Left hindlimb (tissue), 1 donor: ENCODE results near the gene MARS1.
A peak's percentile ranks its signal among the peaks of the same experiment; 100 is the strongest.

Experiments used
- DNase-seq: peaks from one replicate; pipeline ENCODE4 v3.0.0-alpha.2; 2018

The MARS1 gene

DNA sequence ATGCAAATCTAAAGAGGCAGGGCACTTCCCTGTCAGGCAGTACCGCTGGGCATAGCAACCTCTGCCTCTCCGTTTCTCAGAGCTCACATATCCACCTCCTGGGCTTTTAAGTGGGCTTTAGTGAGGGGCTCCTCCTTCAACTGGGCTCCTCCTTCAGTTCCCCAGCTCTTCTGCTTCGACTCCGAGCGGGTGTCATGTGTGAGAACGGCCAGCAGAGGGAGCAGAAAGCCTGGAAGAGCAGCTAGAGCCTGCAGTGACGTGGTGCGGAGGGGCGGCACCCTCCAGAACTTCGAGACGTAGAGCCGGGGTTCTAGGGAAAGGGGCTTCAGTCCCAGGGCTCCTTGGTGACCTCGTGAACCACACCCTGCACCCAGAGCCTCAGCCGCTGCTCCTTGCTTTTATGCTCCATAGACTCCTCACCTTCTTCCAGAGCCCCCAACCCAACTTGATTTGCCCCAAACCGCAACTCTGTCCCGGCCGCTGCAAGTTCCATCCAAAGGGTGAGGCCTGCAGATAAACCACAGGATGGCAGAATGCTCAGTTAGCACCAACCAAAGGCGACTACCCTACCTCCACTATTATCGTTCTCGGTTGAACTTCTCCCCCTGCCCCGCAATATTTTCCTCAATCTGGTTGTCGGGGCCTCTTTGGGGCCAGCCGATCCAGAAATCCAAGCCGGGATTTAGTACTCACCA, 28.7 kb upstream of the MARS1 start:
- peak; percentile 96 for DNase-seq

DNA sequence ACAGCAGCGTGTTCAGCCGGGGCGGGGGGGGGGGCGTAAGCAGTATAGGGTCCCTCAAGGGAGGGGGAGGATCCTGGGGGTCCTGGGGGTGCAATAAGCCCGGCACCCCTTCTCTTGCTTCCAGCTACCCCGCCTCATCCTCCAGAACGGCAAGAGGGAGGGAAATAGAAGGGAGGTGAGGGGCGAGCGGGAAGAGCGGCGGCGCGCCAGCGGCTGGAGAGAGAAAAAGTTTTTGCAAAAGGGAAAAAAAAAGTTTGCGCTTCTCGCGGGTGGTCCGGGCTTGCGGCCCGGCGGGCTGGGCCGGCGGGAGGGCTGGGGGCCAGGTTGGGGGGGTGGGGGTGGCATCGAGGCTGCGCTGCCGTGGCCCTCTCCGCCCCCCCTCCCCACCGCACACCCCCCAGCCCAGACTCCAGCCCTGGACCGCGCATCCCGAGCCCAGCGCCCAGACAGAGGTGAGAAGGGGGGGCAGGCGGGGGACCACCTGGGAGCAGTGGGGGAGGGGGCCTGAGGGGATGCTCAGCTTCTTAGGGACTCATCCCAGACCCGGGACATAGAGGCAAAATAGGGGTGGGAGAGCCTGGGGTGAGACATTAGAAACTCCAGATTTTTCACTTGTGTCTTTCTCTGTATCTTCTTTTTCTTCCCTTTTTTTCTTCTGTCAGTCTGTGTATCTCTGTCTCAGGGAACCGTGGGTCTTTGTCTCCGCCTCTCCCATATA, 28.0 kb upstream of the MARS1 start, which contains the start of gene GLI1:
Gene GLI1 (plus strand): TSS at position 36 of the 718 bp plus-strand sequence. CDS start 3,907 bp downstream, outside the sequence.
- peak; percentile 87 for DNase-seq

DNA sequence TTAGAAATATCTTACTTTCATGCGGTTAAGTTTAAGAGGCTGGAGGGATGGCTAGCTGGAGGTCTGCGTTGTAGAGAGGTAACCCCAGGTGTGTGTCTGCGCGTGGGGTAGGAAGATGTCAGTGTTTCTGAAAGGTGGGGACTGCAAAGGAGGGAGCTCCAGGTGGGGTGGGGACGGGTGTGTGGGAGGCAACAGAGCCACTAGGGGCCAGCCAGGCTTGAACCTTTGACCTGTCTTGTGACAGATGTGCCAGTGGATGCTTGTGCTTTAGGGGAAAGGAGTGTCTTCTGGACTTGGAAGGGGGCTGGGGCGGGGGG, 27.4 kb upstream of the MARS1 start:
- no peak for DNase-seq

DNA sequence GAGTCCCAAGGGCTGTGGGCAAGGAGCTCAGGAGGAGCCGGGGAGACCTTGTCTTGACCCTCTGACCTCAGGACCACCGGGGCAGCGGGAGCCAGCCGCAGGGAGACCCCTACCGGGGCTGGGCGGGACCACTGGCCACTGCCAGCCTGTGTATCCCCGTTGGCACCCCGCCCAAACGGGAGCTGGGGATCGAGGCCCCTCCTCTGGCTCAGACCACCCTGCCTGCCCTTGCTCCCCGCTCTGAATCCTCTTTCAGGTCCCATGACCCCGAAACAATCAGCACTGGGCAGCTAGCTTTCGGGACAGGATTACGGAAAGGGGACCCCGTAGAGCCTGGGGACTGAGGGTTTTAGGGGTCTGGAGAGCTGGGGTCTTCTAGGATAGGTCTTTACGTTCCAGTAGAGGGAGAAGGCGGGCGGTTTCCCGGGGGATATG, 27.0 kb upstream of the MARS1 start:
- DNase-seq = no peak

DNA sequence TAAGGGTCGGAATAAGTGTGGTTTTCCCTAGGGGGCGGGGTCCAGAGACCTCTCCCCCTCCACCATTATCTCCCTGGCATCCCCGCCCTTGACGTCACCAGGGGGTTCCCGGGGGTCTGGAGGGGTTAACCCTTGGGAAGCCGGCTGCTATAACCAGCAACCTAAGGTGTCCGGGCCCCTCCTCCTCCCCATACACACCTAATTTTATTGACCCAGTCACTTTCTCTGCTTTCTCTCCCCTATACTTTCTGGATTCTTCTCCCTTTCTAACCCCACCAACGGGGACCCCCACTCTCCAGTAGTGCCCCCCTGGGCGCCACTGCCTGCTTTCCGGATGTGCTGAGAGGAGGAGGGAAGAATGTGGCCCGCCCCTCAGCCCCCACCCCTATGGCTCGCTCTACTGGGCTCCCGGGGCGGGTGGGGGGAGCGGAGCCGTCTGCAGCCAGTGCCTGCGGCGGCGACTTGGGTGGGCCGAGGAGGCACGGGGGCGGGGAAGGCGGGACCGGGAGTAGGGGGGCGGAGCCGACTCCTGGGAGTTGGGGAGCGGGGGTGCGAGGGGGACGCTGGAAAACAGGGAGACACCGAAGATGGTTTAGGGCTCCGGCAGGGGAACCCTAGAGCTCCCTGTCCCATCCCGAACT, 26.5 kb upstream of the MARS1 start:
- peak; percentile 90 for DNase-seq

DNA sequence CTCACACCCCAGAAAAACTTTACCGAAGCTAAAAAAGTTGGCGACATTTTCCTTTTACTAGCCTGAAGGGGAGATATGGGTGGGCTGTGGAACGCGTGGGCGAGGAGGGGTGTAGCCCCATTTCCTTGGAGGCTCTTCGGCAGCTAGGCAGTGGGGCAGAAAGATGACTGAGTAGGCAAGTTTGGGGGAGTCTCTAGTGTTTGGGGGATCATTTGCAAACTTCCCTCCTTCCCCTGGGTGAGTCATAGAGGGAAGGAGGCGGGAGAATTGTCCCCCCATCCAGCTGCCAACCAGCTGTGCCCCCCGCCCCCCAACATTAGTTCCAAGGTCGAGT, 26.0 kb upstream of the MARS1 start:
- DNase-seq = peak; percentile 69

DNA sequence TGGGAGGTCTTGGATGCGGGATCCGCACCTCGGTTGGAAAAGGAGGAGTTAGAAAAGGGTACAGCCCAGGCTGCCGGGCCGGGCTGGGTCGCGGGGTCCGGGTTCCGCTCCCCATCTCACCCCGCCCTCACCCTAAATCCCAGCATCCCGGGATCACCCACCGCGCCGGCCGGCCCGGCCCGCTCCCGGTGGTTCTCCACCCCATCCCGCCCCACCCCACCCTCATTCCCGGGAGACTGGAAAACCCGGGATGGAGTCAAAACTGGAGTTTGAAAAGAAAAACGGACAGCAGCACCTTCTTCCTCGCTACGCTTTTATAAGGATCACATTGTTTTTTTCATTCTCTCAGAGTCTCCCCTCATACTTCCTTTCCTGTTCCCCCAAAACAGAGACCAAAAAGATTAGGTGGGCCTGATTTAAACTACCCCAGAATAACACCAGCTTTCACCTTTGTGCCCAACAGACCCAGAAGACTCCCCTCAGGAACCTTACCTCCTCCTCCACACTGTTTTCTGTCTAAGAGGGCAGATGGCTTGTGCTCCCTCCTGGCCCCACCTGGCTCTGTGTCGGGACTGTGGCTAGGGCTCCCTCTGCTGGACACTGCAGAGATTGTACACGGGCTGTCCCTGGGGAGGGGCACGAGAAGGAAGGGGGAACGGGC, 25.5 kb upstream of the MARS1 start:
- DNase-seq = peak; percentile 89

DNA sequence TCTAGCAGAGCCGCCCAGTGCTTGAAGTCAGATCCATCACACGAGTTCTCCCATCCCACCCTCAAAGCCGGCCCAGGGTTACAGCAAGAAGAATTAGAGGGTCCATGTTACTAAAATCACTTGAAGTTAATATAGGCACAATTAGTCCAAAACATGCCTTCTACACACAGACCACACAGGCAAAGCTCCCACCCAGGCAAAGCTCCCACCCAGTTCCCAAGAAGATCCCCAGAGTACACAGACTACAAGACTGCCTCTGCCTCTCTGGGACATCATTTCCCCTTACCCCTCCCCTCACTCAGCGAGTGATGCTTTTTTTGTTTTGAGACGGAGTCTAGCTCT, 25.0 kb upstream of the MARS1 start:
- no peak for DNase-seq

DNA sequence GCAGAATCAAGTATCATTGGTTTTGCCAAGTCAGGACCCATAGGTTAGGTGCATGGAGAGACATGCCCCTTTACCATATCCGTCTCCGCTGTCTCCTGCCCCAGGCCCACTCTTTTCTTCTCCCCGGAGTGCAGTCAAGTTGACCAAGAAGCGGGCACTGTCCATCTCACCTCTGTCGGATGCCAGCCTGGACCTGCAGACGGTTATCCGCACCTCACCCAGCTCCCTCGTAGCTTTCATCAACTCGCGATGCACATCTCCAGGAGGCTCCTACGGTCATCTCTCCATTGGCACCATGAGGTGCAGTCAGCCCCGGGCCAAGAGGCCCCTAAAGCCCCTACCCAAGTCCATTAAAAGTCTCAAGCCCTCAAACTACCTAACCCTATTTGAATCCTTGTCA, 23.3 kb upstream of the MARS1 start:
- no peak for DNase-seq

DNA sequence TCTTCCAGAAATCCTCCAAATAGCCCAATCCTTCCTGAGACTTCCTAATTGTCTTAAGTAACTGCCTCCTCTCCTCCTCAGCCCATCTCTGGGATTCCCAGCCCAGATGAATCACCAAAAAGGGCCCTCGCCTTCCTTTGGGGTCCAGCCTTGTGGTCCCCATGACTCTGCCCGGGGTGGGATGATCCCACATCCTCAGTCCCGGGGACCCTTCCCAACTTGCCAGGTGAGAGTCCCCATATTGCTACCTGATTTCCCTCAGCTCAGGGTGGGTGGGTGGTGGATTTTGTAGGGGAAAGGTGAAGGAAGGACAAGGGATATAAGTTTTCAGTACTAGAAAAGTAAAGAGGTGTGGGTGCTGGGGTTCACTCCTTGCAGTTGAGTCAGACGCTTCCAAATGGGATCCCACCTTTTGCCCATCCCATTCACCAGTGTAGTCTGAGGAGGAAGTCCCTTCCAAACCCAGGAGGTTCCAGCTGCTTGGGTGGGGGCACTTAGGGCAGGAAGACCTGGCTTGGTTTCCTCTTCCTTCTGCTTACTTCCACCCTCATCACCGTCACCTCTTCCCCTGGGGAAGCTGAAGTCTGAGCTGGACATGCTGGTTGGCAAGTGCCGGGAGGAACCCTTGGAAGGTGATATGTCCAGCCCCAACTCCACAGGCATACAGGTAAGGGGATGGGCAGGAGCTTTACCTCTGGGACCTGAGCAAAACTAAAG, 22.7 kb upstream of the MARS1 start:
- peak; percentile 12 for DNase-seq

DNA sequence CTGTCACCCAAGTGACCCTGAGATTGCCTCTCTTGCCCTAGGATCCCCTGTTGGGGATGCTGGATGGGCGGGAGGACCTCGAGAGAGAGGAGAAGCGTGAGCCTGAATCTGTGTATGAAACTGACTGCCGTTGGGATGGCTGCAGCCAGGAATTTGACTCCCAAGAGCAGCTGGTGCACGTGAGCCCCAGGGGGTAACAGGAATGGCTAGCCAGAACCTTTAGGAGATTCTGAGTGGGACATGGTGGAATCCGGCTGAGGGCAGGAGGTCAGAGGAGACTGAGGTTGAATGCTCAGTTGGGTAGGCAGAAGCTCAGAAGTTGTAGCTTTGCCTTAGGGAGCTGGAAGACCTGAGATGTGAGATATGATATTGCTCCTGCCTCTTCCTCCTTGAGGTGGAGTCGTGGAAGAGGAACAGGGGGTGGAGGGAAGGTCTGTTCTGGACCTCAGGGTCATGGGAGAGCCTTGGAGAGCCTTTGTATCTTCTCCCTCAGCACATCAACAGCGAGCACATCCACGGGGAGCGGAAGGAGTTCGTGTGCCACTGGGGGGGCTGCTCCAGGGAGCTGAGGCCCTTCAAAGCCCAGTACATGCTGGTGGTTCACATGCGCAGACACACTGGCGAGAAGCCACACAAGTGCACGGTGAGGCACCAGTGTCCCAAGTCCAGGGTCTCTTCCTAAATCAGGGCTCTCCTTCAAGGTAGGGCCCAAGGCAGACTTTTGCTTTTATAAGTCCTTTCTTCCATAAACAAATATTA, 21.9 kb upstream of the MARS1 start:
- peak; percentile 17 for DNase-seq

DNA sequence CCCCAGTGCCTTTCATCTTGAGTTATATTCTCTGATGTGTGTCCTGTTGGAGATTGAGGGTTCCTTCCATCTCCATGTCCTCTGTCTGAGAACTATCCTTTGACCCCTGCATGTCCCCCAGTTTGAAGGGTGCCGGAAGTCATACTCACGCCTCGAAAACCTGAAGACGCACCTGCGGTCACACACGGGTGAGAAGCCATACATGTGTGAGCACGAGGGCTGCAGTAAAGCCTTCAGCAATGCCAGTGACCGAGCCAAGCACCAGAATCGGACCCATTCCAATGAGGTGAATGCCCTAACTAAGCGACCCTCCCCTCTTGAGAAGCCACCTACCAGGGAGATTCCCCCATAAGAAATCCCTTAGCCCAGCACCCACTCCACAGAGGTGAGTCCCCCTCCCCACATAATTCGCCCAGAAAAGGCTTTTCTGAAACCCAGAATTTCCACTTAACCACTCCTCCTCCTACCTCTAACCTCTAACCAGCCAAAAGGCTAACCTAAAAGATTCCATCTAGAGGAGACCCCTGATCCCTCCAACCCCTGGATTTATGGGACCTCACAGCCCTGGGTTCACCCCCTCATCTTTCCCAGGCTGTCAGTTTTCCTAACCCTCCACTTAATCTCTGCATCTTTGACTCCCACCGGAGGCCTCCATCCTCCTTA, 20.5 kb upstream of the MARS1 start:
- DNase-seq = no peak

DNA sequence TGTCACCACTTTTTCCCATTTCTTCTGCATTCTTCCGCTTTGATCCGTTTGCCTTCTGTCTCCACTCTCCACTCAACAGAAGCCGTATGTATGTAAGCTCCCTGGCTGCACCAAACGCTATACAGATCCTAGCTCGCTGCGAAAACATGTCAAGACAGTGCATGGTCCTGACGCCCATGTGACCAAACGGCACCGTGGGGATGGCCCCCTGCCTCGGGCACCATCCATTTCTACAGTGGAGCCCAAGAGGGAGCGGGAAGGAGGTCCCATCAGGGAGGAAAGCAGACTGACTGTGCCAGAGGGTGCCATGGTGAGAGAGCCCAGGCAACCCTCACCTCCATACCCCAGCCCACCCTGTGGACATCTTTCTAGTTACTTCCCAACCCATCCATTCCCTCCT, 20.0 kb upstream of the MARS1 start:
- peak; percentile 16 for DNase-seq

DNA sequence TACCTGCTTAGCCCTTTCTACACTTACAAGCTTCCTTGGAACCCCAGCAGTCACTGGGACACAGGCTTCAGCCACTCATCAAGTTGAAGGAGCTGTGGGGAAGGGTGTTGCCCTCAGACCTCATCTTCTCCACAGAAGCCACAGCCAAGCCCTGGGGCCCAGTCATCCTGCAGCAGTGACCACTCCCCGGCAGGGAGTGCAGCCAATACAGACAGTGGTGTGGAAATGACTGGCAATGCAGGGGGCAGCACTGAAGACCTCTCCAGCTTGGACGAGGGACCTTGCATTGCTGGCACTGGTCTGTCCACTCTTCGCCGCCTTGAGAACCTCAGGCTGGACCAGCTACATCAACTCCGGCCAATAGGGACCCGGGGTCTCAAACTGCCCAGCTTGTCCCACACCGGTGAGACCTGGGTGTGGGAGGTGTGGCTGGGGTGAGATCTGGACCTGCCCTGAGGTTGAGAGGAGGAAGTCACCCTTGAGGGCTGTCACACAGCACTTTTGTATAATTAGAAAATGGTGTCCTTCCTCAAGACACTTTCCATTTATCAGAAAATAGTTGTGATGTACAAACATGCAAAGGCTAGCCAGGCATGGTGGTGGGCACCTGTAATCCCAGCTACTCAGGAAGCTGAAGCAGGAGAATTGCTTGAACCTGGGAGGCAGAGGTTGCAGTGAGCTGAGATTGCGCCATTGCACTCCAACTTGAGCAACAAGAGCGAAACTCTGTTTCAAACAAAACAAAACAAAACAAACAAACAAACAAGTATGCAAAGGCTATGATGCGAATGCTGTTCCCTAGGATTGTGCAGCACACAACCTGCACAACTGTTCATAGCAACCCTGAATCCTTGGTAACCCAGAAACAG, 18.3 kb upstream of the MARS1 start:
- peak; percentile 15 for DNase-seq

DNA sequence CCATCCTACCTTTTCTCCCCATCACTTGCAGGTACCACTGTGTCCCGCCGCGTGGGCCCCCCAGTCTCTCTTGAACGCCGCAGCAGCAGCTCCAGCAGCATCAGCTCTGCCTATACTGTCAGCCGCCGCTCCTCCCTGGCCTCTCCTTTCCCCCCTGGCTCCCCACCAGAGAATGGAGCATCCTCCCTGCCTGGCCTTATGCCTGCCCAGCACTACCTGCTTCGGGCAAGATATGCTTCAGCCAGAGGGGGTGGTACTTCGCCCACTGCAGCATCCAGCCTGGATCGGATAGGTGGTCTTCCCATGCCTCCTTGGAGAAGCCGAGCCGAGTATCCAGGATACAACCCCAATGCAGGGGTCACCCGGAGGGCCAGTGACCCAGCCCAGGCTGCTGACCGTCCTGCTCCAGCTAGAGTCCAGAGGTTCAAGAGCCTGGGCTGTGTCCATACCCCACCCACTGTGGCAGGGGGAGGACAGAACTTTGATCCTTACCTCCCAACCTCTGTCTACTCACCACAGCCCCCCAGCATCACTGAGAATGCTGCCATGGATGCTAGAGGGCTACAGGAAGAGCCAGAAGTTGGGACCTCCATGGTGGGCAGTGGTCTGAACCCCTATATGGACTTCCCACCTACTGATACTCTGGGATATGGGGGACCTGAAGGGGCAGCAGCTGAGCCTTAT, 17.4 kb upstream of the MARS1 start:
- peak; percentile 16 for DNase-seq

DNA sequence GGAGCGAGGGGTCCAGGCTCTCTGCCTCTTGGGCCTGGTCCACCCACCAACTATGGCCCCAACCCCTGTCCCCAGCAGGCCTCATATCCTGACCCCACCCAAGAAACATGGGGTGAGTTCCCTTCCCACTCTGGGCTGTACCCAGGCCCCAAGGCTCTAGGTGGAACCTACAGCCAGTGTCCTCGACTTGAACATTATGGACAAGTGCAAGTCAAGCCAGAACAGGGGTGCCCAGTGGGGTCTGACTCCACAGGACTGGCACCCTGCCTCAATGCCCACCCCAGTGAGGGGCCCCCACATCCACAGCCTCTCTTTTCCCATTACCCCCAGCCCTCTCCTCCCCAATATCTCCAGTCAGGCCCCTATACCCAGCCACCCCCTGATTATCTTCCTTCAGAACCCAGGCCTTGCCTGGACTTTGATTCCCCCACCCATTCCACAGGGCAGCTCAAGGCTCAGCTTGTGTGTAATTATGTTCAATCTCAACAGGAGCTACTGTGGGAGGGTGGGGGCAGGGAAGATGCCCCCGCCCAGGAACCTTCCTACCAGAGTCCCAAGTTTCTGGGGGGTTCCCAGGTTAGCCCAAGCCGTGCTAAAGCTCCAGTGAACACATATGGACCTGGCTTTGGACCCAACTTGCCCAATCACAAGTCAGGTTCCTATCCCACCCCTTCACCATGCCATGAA, 16.8 kb upstream of the MARS1 start:
- peak; percentile 24 for DNase-seq

DNA sequence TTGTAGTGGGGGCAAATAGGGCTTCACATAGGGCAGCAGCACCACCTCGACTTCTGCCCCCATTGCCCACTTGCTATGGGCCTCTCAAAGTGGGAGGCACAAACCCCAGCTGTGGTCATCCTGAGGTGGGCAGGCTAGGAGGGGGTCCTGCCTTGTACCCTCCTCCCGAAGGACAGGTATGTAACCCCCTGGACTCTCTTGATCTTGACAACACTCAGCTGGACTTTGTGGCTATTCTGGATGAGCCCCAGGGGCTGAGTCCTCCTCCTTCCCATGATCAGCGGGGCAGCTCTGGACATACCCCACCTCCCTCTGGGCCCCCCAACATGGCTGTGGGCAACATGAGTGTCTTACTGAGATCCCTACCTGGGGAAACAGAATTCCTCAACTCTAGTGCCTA, 16.2 kb upstream of the MARS1 start:
- peak; percentile 15 for DNase-seq

DNA sequence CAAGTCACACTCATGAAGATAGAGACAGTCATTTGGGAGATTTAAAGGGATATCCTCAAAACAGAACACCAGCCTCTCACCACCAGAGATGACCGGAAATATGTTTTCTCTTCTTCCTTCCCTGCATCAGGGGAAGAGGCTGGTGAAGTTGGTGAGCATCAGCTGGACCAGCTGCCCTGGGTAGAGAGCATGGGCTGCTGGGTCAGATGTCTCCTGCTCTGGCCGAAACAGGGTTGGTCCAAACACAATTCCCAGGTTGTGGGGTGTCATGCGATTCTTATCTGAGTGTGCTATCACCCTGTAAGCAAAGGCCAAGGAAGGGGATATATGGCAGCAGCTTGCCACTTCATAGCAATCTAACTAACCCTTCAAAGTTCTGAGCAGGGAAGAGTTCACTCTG, 15.5 kb upstream of the MARS1 start:
- peak; percentile 6 for DNase-seq

DNA sequence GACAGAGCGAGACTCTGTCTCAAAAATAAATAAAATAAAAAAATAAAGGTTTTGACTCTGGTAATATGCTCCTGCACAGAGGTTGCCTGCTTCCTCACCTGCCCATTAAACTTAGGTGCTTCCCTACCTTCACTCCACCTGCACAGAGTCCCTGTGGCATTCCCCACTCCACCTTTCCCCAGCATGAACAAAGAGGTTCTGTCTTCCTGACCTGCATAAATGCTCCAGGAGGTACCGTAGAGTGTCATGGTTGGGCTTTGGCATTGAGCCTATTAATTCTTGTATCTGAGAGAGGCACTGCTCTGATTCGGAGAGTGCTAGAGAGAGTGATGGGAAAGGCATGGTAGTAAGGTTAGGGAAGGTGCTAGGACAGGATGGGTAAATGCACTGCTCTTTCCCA, 14.5 kb upstream of the MARS1 start:
- peak; percentile 12 for DNase-seq

DNA sequence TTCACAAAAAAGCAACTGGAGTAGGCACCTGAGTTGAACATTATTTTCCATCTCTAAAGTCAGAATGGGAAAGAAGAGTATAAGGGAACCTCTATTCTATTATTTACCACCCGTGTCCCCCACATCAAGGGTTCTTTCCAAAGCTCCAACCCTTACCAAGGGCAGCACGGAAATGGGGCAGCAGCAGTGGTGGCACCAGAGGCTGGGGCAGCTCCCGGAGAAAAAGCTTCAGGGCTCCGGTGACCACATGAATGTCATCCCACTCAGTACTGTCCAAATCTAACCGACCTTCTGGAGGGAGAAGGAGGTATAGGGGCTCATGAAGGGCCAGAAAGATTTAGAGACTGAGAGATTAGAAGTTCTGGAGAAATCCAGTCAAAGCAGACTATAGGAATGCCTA, 14.0 kb upstream of the MARS1 start:
- DNase-seq = peak; percentile 0
